Tibial nerve (tissue), 4 donors: ENCODE data around the gene SYNJ2. TPM values are rescaled to one million over a fixed set of nuclear protein-coding genes. Genes with fewer than 3 reads are reported as not detected.

Experiments used
- DNase-seq, 2 donors: peaks; one replicate each; pipeline ENCODE4 v3.0.0-alpha.2; 2019; ENCODE audit warnings: low spot score in 2 of 2
- H3K27ac ChIP-seq, 4 donors: fragments of 200-600 bp; sonication (generic) in 3 of 4; one replicate each; pipeline ENCODE4 v1.5.1; 2017 to 2019; ENCODE audit warnings: mild to moderate bottlenecking in 1 of 4
- H3K27me3 ChIP-seq, 2 donors: fragments of 200-600 bp; sonication (generic) in 1 of 2; one replicate each; pipeline versions ENCODE4 v1.5.1 to v1.6.0; 2017 to 2019
- H3K36me3 ChIP-seq, 3 donors: fragments of 200-600 bp; sonication (generic); one replicate each; pipeline ENCODE4 v1.5.1; 2018 to 2019
- H3K4me1 ChIP-seq, 4 donors: fragments of 200-600 bp; sonication (generic) in 3 of 4; one replicate each; pipeline ENCODE4 v1.5.1; 2017 to 2019
- H3K4me3 ChIP-seq, 4 donors: fragments of 200-600 bp; sonication (generic) in 3 of 4; one replicate each; pipeline ENCODE4 v1.5.1; 2017 to 2019; ENCODE audit warnings: mild to moderate bottlenecking in 1 of 4, moderate library complexity in 1 of 4
- H3K9me3 ChIP-seq, 4 donors: fragments of 200-600 bp; sonication (generic) in 3 of 4; one replicate each; pipeline ENCODE4 v1.5.1; 2017 to 2019
- CTCF ChIP-seq, 5 experiments: fragments of 200-600 bp in 3 of 5; fragments of 450-650 bp in 2 of 5; sonication (generic) in 3 of 5; IDR thresholded peaks; one replicate each; pipeline ENCODE4 v1.5.1; 2016 to 2019; ENCODE audit warnings: antibody characterized with exemption in 5 of 5, mild to moderate bottlenecking in 3 of 5, moderate library complexity in 2 of 5
- EP300 ChIP-seq, 2 donors: sonication (generic); formaldehyde crosslinking; IDR thresholded peaks; one replicate each; pipeline ENCODE4 v1.6.1; 2017; ENCODE audit warnings: antibody characterized with exemption in 2 of 2, mild to moderate bottlenecking in 1 of 2
- POLR2A ChIP-seq, 2 donors: fragments of 450-650 bp; IDR thresholded peaks; one replicate each; pipeline ENCODE4 v1.6.1; 2017; ENCODE audit warnings: antibody characterized with exemption in 2 of 2, mild to moderate bottlenecking in 2 of 2, moderate library complexity in 2 of 2
- WGBS, 2 donors: methylation state at CpG; one replicate each; pipeline ENCODE4 v1.1.5; 2018; 5-methylcytosine and 5-hydroxymethylcytosine counted together
- total RNA-seq, 4 donors: library from RNA; depleted of rRNA; stranded (reverse); fragments of >200 nt; gene quantifications; one replicate each; pipeline ENCODE4 v1.1.0, GENCODE V29; 2016

SYNJ2 gene
- total RNA-seq, 4 donors from 2014 or later, result 4.4 to 10.5 (median 5.6) TPM

GRCh38 chr6:158050107-158050735, 68.6 kb downstream of the SYNJ2 start:
- TF ChIP-seq EP300 (IDR thresholded peaks at IDR 0.05), result no peak
- TF ChIP-seq POLR2A (IDR thresholded peaks at IDR 0.05), result no peak
- TF ChIP-seq CTCF (IDR thresholded peaks at IDR 0.05), result no peak
- Histone ChIP-seq H3K4me3 (no peak overlapping the region), H3K27me3 (no peaks in the 10 kb centered on the region), H3K9me3 (no peaks in the 10 kb centered on the region), H3K27ac (no peak overlapping the region), H3K4me1 (no peaks in the 10 kb centered on the region), H3K36me3 (peaks cover 0 to 6% (median 0%) of the 10 kb centered on the region in 3 donors)
- 87 to 90% methylated on average over 8 of the region's 8 CpGs for WGBS, 2 donors
- no peak for DNase-seq

- Histone ChIP-seq H3K27me3 (no peaks in the 10 kb centered on the region), H3K36me3 (peaks cover 0 to 6% (median 0%) of the 10 kb centered on the region in 3 donors), H3K4me3 (no peak overlapping the region), H3K27ac (no peak overlapping the region), H3K4me1 (no peaks in the 10 kb centered on the region), H3K9me3 (no peaks in the 10 kb centered on the region)
- no peak for TF ChIP-seq CTCF (IDR thresholded peaks at IDR 0.05)
- no peak for TF ChIP-seq POLR2A (IDR thresholded peaks at IDR 0.05)
- no peak for TF ChIP-seq EP300 (IDR thresholded peaks at IDR 0.05)
- no peak for DNase-seq
- 80 to 88% methylated on average over 4 of the region's 4 CpGs for WGBS, 2 donors
Observed at GRCh38 chr6:158050955-158051354, 69.3 kb downstream of the SYNJ2 start.

- 83 to 86% methylated on average over 2 of the region's 2 CpGs for WGBS, 2 donors
- Histone ChIP-seq H3K27me3 (no peaks in the 10 kb centered on the region), H3K4me3 (no peak overlapping the region), H3K27ac (no peak overlapping the region), H3K4me1 (peaks cover 0 to under 1% (median 0%) of the 10 kb centered on the region in 4 donors), H3K36me3 (peaks cover 0 to 6% (median 0%) of the 10 kb centered on the region in 3 donors), H3K9me3 (no peaks in the 10 kb centered on the region)
- TF ChIP-seq EP300 (IDR thresholded peaks at IDR 0.05) (no peak), CTCF (IDR thresholded peaks at IDR 0.05) (no peak), POLR2A (IDR thresholded peaks at IDR 0.05) (no peak)
- DNase-seq, result no peak
Observed at GRCh38 chr6:158051968-158052367, 70.3 kb downstream of the SYNJ2 start.

GRCh38 chr6:158053377-158054313, 72.0 kb downstream of the SYNJ2 start:
- whole genome bisulfite sequencing, 2 donors, result 68 to 77% methylated on average over 2 of the region's 2 CpGs
- DNase-seq, result no peak
- Histone ChIP-seq H3K36me3 (peaks cover 0 to 6% (median 0%) of the 10 kb centered on the region in 3 donors), H3K4me1 (peaks cover 0 to 6% (median 0%) of the 10 kb centered on the region in 4 donors), H3K27ac (no peak overlapping the region), H3K4me3 (no peak overlapping the region), H3K27me3 (no peaks in the 10 kb centered on the region), H3K9me3 (no peaks in the 10 kb centered on the region)
- TF ChIP-seq EP300 (IDR thresholded peaks at IDR 0.05) (no peak), POLR2A (IDR thresholded peaks at IDR 0.05) (no peak), CTCF (IDR thresholded peaks at IDR 0.05) (no peak)

GRCh38 chr6:158056355-158056754, 74.7 kb downstream of the SYNJ2 start:
- no peaks in the 10 kb centered on the region for H3K27me3 ChIP-seq
- no peak overlapping the region for H3K27ac ChIP-seq
- TF ChIP-seq POLR2A (IDR thresholded peaks at IDR 0.05) (no peak), EP300 (IDR thresholded peaks at IDR 0.05) (no peak), CTCF (IDR thresholded peaks at IDR 0.05) (no peak)
- H3K9me3 ChIP-seq, result no peaks in the 10 kb centered on the region
- peaks cover 0 to 24% (median 5%) of the 10 kb centered on the region in 4 donors for H3K4me1 ChIP-seq
- no peaks in the 10 kb centered on the region for H3K36me3 ChIP-seq
- H3K4me3 ChIP-seq, result no peak overlapping the region
- DNase-seq, result no peak
- WGBS, 2 donors, result 90 to 91% methylated on average over 9 of the region's 9 CpGs
